ENCODE data around the gene ALDH3A2. TPM values are rescaled to one million over a fixed set of nuclear protein-coding genes. Genes with fewer than 3 reads are reported as not detected.

The ALDH3A2 gene
- total RNA-seq, 2 experiments from 2014 or later: 29.7 to 41.1 TPM

DNA sequence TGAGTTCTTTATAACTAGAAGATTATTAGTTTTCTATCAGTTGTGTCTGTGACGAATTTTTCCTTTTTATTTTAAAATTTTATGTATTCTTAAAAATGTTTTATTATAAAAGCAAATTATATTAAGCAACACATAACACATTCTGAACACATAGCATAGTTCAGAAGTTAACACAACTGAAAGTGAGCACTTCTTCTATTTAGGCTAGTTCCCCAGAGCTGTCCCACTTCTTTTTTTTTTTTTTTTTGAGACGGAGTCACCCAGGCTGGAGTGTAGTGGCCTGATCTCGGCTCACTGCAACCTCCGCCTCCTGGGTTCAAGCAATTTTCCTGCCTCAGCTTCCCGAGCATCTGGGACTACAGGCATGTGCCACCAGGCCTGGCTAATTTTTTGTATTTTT, 37.7 kb upstream of the ALDH3A2 start:
- no peaks in the 10 kb centered on the region for H3K79me2 ChIP-seq (ENCODE audit: insufficient read depth, low read depth, low read length)
- no peaks in the 10 kb centered on the region for H3K36me3 ChIP-seq (ENCODE audit: insufficient read depth, low read length)
- H3K4me1 ChIP-seq (ENCODE audit: insufficient read depth, low read length, poor library complexity, severe bottlenecking): no peaks in the 10 kb centered on the region
- no peaks in the 10 kb centered on the region for H4K20me1 ChIP-seq (ENCODE audit: insufficient read depth, low read length)
- no peak for TF ChIP-seq EZH2phosphoT487 (IDR thresholded peaks at IDR 0.05; ENCODE audit: borderline replicate concordance, low read depth, low read length)
- TF ChIP-seq, protein P1, sequence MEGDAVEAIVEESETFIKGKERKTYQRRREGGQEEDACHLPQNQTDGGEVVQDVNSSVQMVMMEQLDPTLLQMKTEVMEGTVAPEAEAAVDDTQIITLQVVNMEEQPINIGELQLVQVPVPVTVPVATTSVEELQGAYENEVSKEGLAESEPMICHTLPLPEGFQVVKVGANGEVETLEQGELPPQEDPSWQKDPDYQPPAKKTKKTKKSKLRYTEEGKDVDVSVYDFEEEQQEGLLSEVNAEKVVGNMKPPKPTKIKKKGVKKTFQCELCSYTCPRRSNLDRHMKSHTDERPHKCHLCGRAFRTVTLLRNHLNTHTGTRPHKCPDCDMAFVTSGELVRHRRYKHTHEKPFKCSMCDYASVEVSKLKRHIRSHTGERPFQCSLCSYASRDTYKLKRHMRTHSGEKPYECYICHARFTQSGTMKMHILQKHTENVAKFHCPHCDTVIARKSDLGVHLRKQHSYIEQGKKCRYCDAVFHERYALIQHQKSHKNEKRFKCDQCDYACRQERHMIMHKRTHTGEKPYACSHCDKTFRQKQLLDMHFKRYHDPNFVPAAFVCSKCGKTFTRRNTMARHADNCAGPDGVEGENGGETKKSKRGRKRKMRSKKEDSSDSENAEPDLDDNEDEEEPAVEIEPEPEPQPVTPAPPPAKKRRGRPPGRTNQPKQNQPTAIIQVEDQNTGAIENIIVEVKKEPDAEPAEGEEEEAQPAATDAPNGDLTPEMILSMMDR (conservative IDR thresholded peaks at IDR 0.05; ENCODE audit: low read length): no peak
- no peak overlapping the region for H2AFZ ChIP-seq (ENCODE audit: low read length)
- no peak overlapping the region for H3K4me2 ChIP-seq (ENCODE audit: low read length)
- POLR2A ChIA-PET: interaction anchor here (0.6 to 1.5 kb wide), 2 partner anchors 37 to 307 kb away, joined by 3 to 6 read pairs; no protein-coding TSS in a partner anchor
- no peak overlapping the region for H3K4me3 ChIP-seq (ENCODE audit: low read depth, low read length, poor library complexity, severe bottlenecking)
- H3K9me3 ChIP-seq (ENCODE audit: low read length): no peaks in the 10 kb centered on the region
- H3K9me2 ChIP-seq (ENCODE audit: insufficient read depth, low read length): no peaks in the 10 kb centered on the region
- DNase-seq (ENCODE audit: low spot score): no peak
- BruUV-seq (replicated peaks): no TSS peak
- intact Hi-C loops (cut with micrococcal nuclease; ENCODE audit: unreplicated experiment): no loop called here
- H3K27ac ChIP-seq (ENCODE audit: low read depth, low read length, poor library complexity, severe bottlenecking): no peak overlapping the region
- CTCF ChIA-PET (ENCODE audit: unreplicated experiment): no interaction called here

DNA sequence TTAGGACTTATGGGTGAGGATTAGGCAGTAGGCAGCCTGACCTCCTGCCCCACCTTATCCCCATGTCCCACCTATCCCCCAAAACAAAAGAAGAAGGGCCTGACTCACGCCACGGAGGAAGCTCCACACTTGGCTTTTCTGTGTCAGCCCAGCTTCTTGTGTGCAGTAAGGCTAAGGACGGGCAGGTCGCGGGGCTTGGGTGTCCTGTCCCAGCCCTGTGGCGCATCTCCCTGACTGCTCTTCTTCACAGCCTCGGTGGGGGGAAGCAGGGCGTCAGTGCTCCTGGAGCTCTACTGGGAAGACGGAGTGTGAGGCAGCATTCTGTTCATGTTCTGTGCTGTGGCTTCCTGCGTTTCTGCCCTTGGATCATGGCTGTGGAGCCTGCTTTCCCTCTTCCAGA, 34.6 kb upstream of the ALDH3A2 start:
- Histone ChIP-seq H3K79me2 (ENCODE audit: insufficient read depth, low read depth, low read length) (no peaks in the 10 kb centered on the region), H3K9me3 (ENCODE audit: low read length) (peaks cover 14% of the 10 kb centered on the region; the same call in 1 of the 2 replicates), H3K4me2 (ENCODE audit: low read length) (no peak overlapping the region), H3K4me3 (ENCODE audit: low read depth, low read length, poor library complexity, severe bottlenecking) (no peak overlapping the region), H3K36me3 (ENCODE audit: insufficient read depth, low read length) (no peaks in the 10 kb centered on the region), H2AFZ (ENCODE audit: low read length) (no peak overlapping the region), H3K27ac (ENCODE audit: low read depth, low read length, poor library complexity, severe bottlenecking) (no peak overlapping the region), H3K9me2 (ENCODE audit: insufficient read depth, low read length) (no peaks in the 10 kb centered on the region), H3K4me1 (ENCODE audit: insufficient read depth, low read length, poor library complexity, severe bottlenecking) (no peaks in the 10 kb centered on the region), H4K20me1 (ENCODE audit: insufficient read depth, low read length) (no peaks in the 10 kb centered on the region)
- TF ChIP-seq EZH2phosphoT487 (IDR thresholded peaks at IDR 0.05; ENCODE audit: borderline replicate concordance, low read depth, low read length): no peak
- TF ChIP-seq, protein P1 (conservative IDR thresholded peaks at IDR 0.05; ENCODE audit: low read length): no peak
- BruUV-seq (replicated peaks): no TSS peak
- POLR2A ChIA-PET: no interaction called here
- no peak for DNase-seq (ENCODE audit: low spot score)
- intact Hi-C loops (cut with micrococcal nuclease; ENCODE audit: unreplicated experiment): no loop called here
- CTCF ChIA-PET (ENCODE audit: unreplicated experiment): no interaction called here

DNA sequence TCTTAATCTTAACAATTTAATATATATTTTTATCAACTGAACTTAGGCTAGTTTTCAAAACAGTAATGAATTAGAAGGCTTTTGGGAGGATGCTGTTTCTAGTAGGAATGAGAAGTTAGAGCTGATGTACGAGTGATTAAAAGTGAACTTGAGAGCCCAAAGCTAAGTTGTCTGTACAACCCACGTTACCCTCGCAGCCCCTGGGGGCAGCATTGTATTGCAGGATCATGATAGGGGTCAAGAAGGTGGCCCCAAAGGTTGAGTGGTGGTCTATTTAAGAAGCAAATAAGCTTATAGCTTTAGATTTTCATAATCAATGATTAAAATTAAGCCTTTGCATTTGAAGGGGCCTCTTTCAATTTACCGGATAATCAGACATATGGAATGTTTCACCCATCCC, 33.7 kb upstream of the ALDH3A2 start:
- H3K9me2 ChIP-seq (ENCODE audit: insufficient read depth, low read length): no peaks in the 10 kb centered on the region
- peak; percentile 10 for DNase-seq (ENCODE audit: low spot score)
- no peak overlapping the region for H3K4me3 ChIP-seq (ENCODE audit: low read depth, low read length, poor library complexity, severe bottlenecking)
- H4K20me1 ChIP-seq (ENCODE audit: insufficient read depth, low read length): no peaks in the 10 kb centered on the region
- CTCF ChIA-PET (ENCODE audit: unreplicated experiment): interaction anchor here (0.5 kb wide), 1 partner anchor 1842 kb away, joined by 12 read pairs; no protein-coding TSS in a partner anchor
- intact Hi-C loops (cut with micrococcal nuclease; ENCODE audit: unreplicated experiment): no loop called here
- H3K27ac ChIP-seq (ENCODE audit: low read depth, low read length, poor library complexity, severe bottlenecking): no peak overlapping the region
- TF ChIP-seq EZH2phosphoT487 (IDR thresholded peaks at IDR 0.05; ENCODE audit: borderline replicate concordance, low read depth, low read length): no peak
- TF ChIP-seq, protein P1 (conservative IDR thresholded peaks at IDR 0.05; ENCODE audit: low read length): peak; percentile 62
- no TSS peak for BruUV-seq (replicated peaks)
- no peak overlapping the region for H2AFZ ChIP-seq (ENCODE audit: low read length)
- no peaks in the 10 kb centered on the region for H3K4me1 ChIP-seq (ENCODE audit: insufficient read depth, low read length, poor library complexity, severe bottlenecking)
- no peaks in the 10 kb centered on the region for H3K79me2 ChIP-seq (ENCODE audit: insufficient read depth, low read depth, low read length)
- peaks cover 19% of the 10 kb centered on the region; the same call in 1 of the 2 replicates for H3K9me3 ChIP-seq (ENCODE audit: low read length)
- POLR2A ChIA-PET: interaction anchor here (0.6 to 1.4 kb wide), 3 partner anchors 10 to 39 kb away, joined by 3 to 5 read pairs (median 3); no protein-coding TSS in a partner anchor
- H3K4me2 ChIP-seq (ENCODE audit: low read length): no peak overlapping the region
- no peaks in the 10 kb centered on the region for H3K36me3 ChIP-seq (ENCODE audit: insufficient read depth, low read length)
